Upper lobe of left lung (tissue), 4 donors: ENCODE measurements around the gene ADAMTSL4.

ENCODE experiments used
- EP300 ChIP-seq, 4 donors: sonication (generic); formaldehyde crosslinking; IDR thresholded peaks; one replicate each; pipeline ENCODE4 v1.5.1; 2017; ENCODE audit warnings: antibody characterized with exemption in 4 of 4, control low read depth in 2 of 4
- POLR2A ChIP-seq, 4 donors: fragments of 450-650 bp; IDR thresholded peaks; one replicate each; pipeline ENCODE4 v1.5.1; 2016 to 2017; ENCODE audit warnings: antibody characterized with exemption in 4 of 4, mild to moderate bottlenecking in 2 of 4
- POLR2AphosphoS5 ChIP-seq, 2 donors: sonication (generic); formaldehyde crosslinking; IDR thresholded peaks; one replicate each; pipeline ENCODE4 v1.5.1; 2017; ENCODE audit warnings: antibody characterized with exemption in 2 of 2
- TF ChIP-seq, protein P1 (sequence below), 6 experiments: fragments of 450-650 bp in 4 of 6; fragments of 200-600 bp in 2 of 6; sonication (generic) in 2 of 6; IDR thresholded peaks; one replicate each; pipeline ENCODE4 v1.5.1; 2016 to 2019; ENCODE audit warnings: antibody characterized with exemption in 6 of 6

DNA sequence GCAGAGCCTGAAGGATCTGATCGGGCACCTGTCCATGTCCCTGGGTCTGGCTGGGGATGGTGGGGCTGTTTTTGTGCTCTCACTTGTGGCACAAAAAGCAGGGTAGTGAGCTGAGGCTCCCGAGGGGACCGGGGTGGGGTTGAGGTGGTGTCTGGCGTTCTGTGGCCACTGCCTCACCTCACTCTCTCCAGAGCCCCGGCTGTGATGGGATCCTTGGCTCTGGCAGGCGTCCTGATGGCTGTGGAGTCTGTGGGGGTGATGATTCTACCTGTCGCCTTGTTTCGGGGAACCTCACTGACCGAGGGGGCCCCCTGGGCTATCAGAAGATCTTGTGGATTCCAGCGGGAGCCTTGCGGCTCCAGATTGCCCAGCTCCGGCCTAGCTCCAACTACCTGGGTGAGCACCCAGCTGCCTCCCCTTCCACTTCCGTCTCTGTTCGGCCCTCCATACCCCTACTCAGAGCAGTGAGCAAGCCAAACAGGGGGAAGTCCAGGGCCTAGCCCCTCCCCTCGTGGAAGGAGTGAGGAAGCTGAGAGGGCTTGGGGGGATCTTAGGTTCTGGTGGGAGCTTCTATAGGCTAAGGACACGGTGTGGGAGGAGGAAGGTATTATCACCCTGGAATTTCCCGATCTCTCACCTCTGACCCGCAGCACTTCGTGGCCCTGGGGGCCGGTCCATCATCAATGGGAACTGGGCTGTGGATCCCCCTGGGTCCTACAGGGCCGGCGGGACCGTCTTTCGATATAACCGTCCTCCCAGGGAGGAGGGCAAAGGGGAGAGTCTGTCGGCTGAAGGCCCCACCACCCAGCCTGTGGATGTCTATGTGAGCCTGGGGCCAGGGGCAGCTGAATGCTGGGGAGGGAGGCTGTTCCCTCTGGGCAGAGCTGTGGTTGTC lies 7.0 kb downstream of the ADAMTSL4 start:
- TF ChIP-seq POLR2A (IDR thresholded peaks at IDR 0.05): no peak
- peak in 1 of 2 donors; percentile 12 for TF ChIP-seq POLR2AphosphoS5 (IDR thresholded peaks at IDR 0.05)
- TF ChIP-seq, protein P1, sequence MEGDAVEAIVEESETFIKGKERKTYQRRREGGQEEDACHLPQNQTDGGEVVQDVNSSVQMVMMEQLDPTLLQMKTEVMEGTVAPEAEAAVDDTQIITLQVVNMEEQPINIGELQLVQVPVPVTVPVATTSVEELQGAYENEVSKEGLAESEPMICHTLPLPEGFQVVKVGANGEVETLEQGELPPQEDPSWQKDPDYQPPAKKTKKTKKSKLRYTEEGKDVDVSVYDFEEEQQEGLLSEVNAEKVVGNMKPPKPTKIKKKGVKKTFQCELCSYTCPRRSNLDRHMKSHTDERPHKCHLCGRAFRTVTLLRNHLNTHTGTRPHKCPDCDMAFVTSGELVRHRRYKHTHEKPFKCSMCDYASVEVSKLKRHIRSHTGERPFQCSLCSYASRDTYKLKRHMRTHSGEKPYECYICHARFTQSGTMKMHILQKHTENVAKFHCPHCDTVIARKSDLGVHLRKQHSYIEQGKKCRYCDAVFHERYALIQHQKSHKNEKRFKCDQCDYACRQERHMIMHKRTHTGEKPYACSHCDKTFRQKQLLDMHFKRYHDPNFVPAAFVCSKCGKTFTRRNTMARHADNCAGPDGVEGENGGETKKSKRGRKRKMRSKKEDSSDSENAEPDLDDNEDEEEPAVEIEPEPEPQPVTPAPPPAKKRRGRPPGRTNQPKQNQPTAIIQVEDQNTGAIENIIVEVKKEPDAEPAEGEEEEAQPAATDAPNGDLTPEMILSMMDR (IDR thresholded peaks at IDR 0.05): no peak
- TF ChIP-seq EP300 (IDR thresholded peaks at IDR 0.05): no peak
